Cardiac fibroblast (primary cell): ENCODE results near the gene GALNT12.

Source experiments
- DNase-seq, 2 donors: peaks; one replicate each; pipeline versions ENCODE4 v3.0.0 to v3.0.0-alpha.2; 2010; ENCODE audit warnings: low read depth in 2 of 2
- H3K4me3 ChIP-seq, 2 donors: replicated peaks in 1 of 2; 1 replicate in 1 of 2; 2 replicates in 1 of 2; pipeline ENCODE4 v1.5.1; 2011; ENCODE audit warnings: low read depth in 2 of 2, low read length in 2 of 2, mild to moderate bottlenecking in 2 of 2, moderate library complexity in 1 of 2
- TF ChIP-seq, protein P1 (sequence below): IDR thresholded peaks from one replicate; pipeline ENCODE4 v1.5.1; 2011; ENCODE audit warnings: low read depth, mild to moderate bottlenecking, low read length, inconsistent platforms

GALNT12 gene

DNA sequence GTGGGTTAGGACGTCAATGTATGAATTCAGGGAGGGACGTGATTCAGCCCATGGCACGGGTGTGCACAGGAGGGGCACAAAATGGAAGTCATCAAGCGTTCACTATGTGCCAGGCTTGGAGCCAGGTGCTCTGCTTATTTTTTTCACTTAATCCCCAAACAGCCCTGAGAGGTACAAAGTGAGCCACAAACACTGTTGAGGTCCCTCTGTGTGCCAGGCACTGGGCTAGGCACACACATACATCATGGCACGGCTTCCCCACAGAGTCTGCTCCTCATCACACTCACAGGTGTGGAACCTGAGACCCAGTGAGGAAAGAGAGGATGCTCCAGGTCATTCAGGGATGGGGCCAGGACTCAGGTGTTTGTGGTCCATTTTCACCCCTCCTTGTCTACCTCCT lies 68.1 kb downstream of the GALNT12 start:
- no peak overlapping the region for H3K4me3 ChIP-seq
- DNase-seq: no peak
- TF ChIP-seq, protein P1, sequence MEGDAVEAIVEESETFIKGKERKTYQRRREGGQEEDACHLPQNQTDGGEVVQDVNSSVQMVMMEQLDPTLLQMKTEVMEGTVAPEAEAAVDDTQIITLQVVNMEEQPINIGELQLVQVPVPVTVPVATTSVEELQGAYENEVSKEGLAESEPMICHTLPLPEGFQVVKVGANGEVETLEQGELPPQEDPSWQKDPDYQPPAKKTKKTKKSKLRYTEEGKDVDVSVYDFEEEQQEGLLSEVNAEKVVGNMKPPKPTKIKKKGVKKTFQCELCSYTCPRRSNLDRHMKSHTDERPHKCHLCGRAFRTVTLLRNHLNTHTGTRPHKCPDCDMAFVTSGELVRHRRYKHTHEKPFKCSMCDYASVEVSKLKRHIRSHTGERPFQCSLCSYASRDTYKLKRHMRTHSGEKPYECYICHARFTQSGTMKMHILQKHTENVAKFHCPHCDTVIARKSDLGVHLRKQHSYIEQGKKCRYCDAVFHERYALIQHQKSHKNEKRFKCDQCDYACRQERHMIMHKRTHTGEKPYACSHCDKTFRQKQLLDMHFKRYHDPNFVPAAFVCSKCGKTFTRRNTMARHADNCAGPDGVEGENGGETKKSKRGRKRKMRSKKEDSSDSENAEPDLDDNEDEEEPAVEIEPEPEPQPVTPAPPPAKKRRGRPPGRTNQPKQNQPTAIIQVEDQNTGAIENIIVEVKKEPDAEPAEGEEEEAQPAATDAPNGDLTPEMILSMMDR: no peak

DNA sequence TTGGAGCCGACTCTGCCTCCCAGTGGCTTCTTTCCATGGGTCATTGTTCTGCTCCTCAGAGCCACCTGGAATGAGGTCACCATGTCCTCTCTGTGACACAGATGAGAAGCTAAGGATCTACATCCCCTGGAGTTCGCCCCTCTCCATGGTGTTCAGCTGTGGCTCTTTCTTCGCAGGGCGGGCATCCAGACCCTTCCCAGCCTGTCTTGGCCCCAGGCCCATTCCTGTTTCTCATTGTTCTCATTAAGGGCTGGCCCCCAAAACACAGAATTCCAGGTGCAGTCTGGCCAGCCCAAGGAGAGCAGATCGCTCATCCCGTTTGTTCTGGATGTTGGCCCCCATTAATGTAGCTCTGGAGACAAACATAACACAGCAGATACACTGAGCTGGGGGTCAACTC lies 69.8 kb downstream of the GALNT12 start:
- TF ChIP-seq, protein P1: no peak
- no peak overlapping the region for H3K4me3 ChIP-seq
- DNase-seq: no peak

DNA sequence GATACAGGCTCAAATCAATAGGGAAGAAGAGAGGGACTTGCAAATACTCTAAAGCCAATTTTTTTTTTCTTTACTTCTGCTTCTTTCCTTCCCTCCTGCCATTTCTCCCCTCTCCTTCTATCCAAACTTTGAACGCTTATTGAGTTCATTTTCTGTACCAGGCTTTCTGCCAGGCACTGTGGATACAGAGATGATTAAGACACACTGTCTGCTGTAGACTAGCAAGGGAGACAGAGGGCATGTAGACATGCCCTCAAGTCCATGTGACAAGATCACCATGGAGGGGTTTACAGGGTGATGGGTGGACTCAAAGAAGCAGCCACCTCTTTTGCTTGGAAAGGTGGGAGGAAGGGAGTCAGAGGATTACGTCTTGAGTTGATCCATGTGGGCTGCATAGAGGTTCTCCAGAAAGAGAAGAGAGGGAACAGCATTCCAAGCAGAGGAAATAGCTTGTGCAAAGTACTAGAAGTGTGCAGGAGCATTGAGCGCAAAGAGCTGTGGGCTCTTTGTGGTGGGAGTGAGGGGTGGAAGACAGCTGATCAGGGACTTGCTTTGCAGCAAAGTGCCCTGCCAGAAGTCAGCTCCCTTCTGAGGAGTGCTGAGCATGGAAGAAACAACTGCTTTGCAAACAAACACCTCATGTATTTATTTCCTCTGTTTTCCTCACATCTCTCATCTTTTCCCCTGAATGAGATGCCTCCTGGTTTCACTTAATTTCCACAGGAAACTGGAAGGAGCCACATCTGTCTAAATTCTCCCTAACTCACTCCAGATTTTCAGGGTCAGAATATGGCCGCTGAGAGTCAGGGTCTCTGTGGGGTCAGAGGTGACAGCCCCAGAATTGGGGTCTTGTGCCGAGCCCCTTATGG lies 71.9 kb downstream of the GALNT12 start:
- TF ChIP-seq, protein P1: no peak
- H3K4me3 ChIP-seq: no peak overlapping the region
- DNase-seq: no peak

DNA sequence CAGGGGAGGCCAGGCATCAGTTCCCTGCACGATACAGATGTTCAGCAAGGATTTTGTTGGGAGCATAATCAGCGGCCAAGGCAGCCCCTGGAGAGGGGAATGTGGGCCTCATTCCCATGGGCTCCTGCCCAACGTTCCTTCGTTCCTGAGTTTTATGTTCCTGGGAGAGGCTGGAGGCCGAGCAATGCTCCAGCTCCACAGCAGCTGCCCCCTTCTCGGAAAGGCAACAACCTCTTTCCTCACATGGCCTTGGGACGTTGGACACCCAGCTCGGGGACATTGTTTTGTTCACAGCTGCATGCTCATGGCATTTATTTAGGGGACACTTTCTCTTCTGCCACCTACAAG lies 72.5 kb downstream of the GALNT12 start:
- TF ChIP-seq, protein P1: no peak
- no peak overlapping the region for H3K4me3 ChIP-seq
- DNase-seq: no peak

DNA sequence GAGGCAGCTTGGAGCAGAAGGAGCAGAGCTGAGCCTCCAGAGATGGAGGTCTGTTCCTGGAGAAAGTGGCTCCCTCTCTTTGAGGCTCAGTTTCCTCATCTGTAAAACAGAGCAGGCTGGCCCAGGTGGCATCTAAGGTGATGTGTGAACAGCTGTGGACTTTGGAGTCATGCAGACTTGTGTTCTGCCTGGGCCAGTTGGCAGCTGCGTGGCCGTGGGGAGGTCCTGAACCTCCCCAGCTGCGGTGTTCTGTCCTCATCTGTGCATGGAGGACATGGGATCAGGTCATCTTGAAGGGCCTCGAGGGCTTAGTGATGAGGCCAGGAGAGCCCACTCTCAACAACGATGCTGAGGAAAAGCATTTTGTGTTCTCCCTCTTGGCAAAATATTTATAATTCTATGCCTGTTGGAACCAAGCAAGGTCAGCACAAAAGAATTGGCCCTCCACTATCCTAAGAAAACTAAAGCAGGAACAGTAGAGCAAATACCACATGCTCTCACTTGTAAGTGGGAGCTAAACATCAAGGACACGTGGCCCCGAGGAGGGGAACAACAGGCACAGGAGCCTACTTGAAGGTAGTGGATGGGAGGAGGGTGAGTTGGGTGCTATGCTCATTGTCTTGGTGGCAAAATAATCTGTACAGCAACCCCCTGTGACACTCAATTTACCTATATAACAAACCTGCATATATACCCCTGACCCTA lies 73.0 kb downstream of the GALNT12 start:
- DNase-seq: no peak
- no peak overlapping the region for H3K4me3 ChIP-seq
- TF ChIP-seq, protein P1: no peak

DNA sequence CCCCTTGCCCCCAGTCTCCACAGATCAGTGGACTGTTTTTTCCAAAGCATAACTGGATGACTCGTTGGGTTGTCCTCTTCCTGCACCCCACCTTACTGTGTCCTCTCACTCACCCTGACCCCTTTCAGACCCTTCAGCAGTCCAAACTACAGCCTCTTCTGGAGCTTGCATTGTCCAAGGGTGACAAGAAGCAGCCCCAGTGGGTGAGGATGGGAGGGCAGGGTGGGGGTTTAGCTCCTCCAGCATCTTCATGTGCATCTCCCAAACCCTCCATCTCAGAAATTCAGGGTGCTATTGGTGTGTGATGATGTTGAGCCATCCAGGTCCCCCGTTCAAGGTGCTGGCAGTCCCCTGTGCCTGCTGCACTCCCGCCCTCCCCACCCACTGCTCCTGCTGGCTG lies 73.9 kb downstream of the GALNT12 start:
- TF ChIP-seq, protein P1: no peak
- DNase-seq: no peak
- no peak overlapping the region for H3K4me3 ChIP-seq
